Endothelial cell of umbilical vein (primary cell): ENCODE results near the gene OVOL3. TPM values are rescaled to one million over a fixed set of nuclear protein-coding genes. Genes with fewer than 3 reads are reported as not detected.

Experiments
- BruUV-seq: library from RNA; stranded (reverse); fragments of 400-500 nt; replicated peaks from 2 replicates; lab custom pipeline; 2021; lab: Mats Ljungman, UMichigan
- CTCF ChIA-PET: fragments of 300-600, 350-600 bp; sonication (Branson Sonifier 250); formaldehyde crosslinking; loops from one replicate; lab custom pipeline; 2021; ENCODE audit warnings: antibody characterized with exemption, inconsistent platforms; lab: Charles Lee
- POLR2A ChIA-PET: fragments of 300-600, 350-600 bp; sonication (Branson Sonifier 250); formaldehyde crosslinking; loops from one replicate; lab custom pipeline; 2021; ENCODE audit warnings: antibody characterized with exemption, inconsistent platforms; lab: Charles Lee
- DNase-seq: peaks from one replicate; pipeline ENCODE4 v3.0.0-alpha.2; 2011; ENCODE audit warnings: low read depth, low spot score
- FAIRE-seq: peaks from 2 replicates; lab custom pipeline; 2011; peaks lifted over from hg19 to GRCh38; lab: Jason Lieb, UNC
- H2AFZ ChIP-seq: 2 replicates; pipeline ENCODE4 v1.6.0; 2012; ENCODE audit warnings: low read depth, low read length, control low read depth, inconsistent platforms
- H3K27ac ChIP-seq: 2 replicates; pipeline ENCODE4 v1.5.1; 2011; ENCODE audit warnings: low read depth, mild to moderate bottlenecking, control low read depth, low read length, moderate library complexity; ENCODE audit not compliant: insufficient read depth
- H3K27me3 ChIP-seq, 2 experiments: 2 replicates each; pipeline versions ENCODE4 v1.6.0 to v1.6.1; 2011; ENCODE audit warnings: low read length in 2 of 2, mixed read lengths in 1 of 2; ENCODE audit not compliant: control insufficient read depth in 2 of 2, insufficient read depth in 2 of 2
- H3K36me3 ChIP-seq, 2 experiments: 2 replicates in 1 of 2; 3 replicates in 1 of 2; pipeline ENCODE4 v1.5.1; 2011; ENCODE audit warnings: low read length in 2 of 2, mild to moderate bottlenecking in 1 of 2, moderate library complexity in 1 of 2; ENCODE audit not compliant: control insufficient read depth in 2 of 2, insufficient read depth in 2 of 2; ENCODE audit errors: extremely low read depth in 1 of 2
- H3K4me1 ChIP-seq: 3 replicates; pipeline ENCODE4 v1.5.1; 2011; ENCODE audit warnings: mild to moderate bottlenecking, low read length; ENCODE audit not compliant: control insufficient read depth, insufficient read depth; ENCODE audit errors: extremely low read depth
- H3K4me2 ChIP-seq: 2 replicates; pipeline ENCODE4 v1.6.1; 2011; ENCODE audit warnings: low read length, control low read depth, mixed read lengths; ENCODE audit not compliant: insufficient read depth
- H3K4me3 ChIP-seq, 3 experiments: fragments of 200-600 bp in 1 of 3; sonication (generic), shearing (Covaris generic) in 1 of 3; replicated peaks in 1 of 3; 2 replicates each; pipeline ENCODE4 v1.5.1; 2011 to 2016; ENCODE audit warnings: control low read depth in 3 of 3, low read length in 3 of 3, mild to moderate bottlenecking in 2 of 3, inconsistent platforms in 1 of 3, low read depth in 1 of 3, moderate library complexity in 1 of 3; ENCODE audit not compliant: insufficient read depth in 1 of 3
- H3K79me2 ChIP-seq: 2 replicates; pipeline ENCODE4 v1.6.0; 2012; ENCODE audit warnings: low read length, inconsistent platforms; ENCODE audit not compliant: control insufficient read depth, insufficient read depth
- H3K9ac ChIP-seq: replicated peaks from 2 replicates; pipeline ENCODE3; 2011; ENCODE audit warnings: low read length, control low read depth; ENCODE audit not compliant: insufficient read depth; ENCODE audit errors: extremely low read depth
- H3K9me1 ChIP-seq: replicated peaks from 3 replicates; pipeline ENCODE4 v1.6.0; 2011; ENCODE audit warnings: mild to moderate bottlenecking, low read length; ENCODE audit not compliant: control insufficient read depth, insufficient read depth; ENCODE audit errors: extremely low read depth
- H3K9me3 ChIP-seq: replicated peaks from 2 replicates; pipeline ENCODE4 v1.5.1; 2012; ENCODE audit warnings: low read length, inconsistent platforms; ENCODE audit not compliant: control insufficient read depth, insufficient read depth
- H4K20me1 ChIP-seq: replicated peaks from 2 replicates; pipeline ENCODE3; 2011; ENCODE audit warnings: mild to moderate bottlenecking, low read length; ENCODE audit not compliant: control insufficient read depth, insufficient read depth; ENCODE audit errors: extremely low read depth
- EZH2 ChIP-seq: IDR thresholded peaks from 2 replicates; pipeline ENCODE4 v1.6.1; 2012; ENCODE audit warnings: borderline replicate concordance, low read depth, mild to moderate bottlenecking, moderate library complexity, low read length, inconsistent platforms; ENCODE audit not compliant: severe bottlenecking
- FOS ChIP-seq: IDR thresholded peaks from 2 replicates; pipeline ENCODE4 v1.6.1; 2011; ENCODE audit warnings: mild to moderate bottlenecking, low read length, moderate library complexity, borderline replicate concordance; ENCODE audit not compliant: insufficient read depth
- GATA2 ChIP-seq: IDR thresholded peaks from 2 replicates; pipeline ENCODE4 v1.7.0; 2011; ENCODE audit warnings: low read depth, mild to moderate bottlenecking, moderate library complexity, mixed read lengths, low read length; ENCODE audit not compliant: insufficient read length, insufficient read depth
- JUN ChIP-seq: IDR thresholded peaks from 2 replicates; pipeline ENCODE4 v1.6.1; 2011; ENCODE audit warnings: borderline replicate concordance, low read depth; ENCODE audit not compliant: insufficient read length, insufficient read depth
- MYC ChIP-seq: IDR thresholded peaks from one replicate; pipeline ENCODE4 v1.6.1; 2011; ENCODE audit warnings: mild to moderate bottlenecking, low read depth, low read length
- POLR2A ChIP-seq: IDR thresholded peaks from 2 replicates; pipeline ENCODE4 v1.6.1; 2012; ENCODE audit warnings: low read depth, mild to moderate bottlenecking, control low read depth, low read length
- POLR2AphosphoS5 ChIP-seq: IDR thresholded peaks from 2 replicates; pipeline ENCODE4 v1.6.1; 2012; ENCODE audit warnings: low read depth, mild to moderate bottlenecking, control low read depth, low read length, moderate library complexity; ENCODE audit not compliant: insufficient read depth
- dilution Hi-C: fragments of 300-500 bp; cut with MboI; formaldehyde crosslinking; loops from one replicate; pipeline ENCODE4 v1.15.0; 2019; ENCODE audit warnings: low sequenced_read_pairs; ENCODE audit not compliant: extremely low pct_ligation_motif_present
- intact Hi-C: fragments of 100-400 bp; cut with micrococcal nuclease; formaldehyde crosslinking; loops from one replicate; pipeline ENCODE4 v1.10.0; 2022
- polyA plus RNA-seq, 4 experiments: library from polyadenylated mRNA; depleted of rRNA in 3 of 4; stranded (reverse) in 3 of 4; unstranded in 1 of 4; fragments of >200 nt; gene quantifications; 2 replicates each; pipeline versions ENCODE4 v1.2.1 to v1.2.3, GENCODE V29; 2011 to 2012; ENCODE audit warnings: missing spikeins in 1 of 4
- total RNA-seq: library from RNA; stranded (reverse); gene quantifications from 2 replicates; pipeline ENCODE4 v1.2.3, GENCODE V29; 2021
- TF ChIP-seq, protein P1 (sequence below), 2 donors: IDR thresholded peaks; 1 replicate in 1 of 2; 2 replicates in 1 of 2; pipeline ENCODE4 v1.5.1; 2011; ENCODE audit warnings: low read length in 2 of 2, mild to moderate bottlenecking in 2 of 2, moderate library complexity in 2 of 2, control low read depth in 1 of 2, inconsistent platforms in 1 of 2, low read depth in 1 of 2; ENCODE audit not compliant: insufficient read depth in 1 of 2; ENCODE audit errors: extremely low read depth in 1 of 2
- TF ChIP-seq, protein P2 (sequence below): IDR thresholded peaks from 2 replicates; pipeline ENCODE4 v1.6.1; 2011; ENCODE audit not compliant: insufficient read depth, insufficient read length

OVOL3 gene
- total and polyA plus RNA-seq, 2 donors (not counting 3 experiments of a cell fraction or from before 2014, with no cell fraction given), result not detected

DNA sequence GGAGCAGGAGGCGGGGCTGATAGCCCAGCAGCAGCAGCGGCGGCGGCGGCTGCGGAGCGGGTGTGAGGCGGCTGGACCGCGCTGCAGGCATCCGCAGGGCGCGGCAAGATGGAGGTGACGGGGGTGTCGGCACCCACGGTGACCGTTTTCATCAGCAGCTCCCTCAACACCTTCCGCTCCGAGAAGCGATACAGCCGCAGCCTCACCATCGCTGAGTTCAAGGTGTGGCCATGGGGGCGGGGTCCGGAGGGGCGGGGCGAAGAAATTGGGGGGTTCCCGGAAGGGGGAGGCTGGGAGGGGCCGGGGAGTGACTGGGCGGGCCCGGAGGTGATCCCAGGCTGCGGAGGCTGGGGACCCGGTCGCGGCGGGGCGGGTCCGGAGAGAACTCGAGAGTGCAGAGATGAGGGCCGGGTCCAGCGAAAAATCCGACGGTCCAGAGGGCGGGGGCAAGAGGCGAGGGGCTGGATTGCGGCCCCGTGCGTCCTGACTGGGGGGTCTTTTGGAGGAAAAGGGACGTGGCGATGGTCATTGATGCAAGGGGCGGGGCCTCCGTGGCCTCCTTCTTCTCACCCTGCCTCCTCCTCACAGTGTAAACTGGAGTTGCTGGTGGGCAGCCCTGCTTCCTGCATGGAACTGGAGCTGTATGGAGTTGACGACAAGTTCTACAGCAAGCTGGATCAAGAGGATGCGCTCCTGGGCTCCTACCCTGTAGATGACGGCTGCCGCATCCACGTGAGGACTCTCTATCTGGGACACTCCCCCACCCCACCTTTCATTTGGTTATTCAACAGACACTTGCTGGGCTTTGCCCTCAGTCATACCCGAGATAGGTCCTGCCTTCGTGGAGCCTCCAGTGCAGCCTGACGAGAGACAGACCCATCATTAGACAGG lies 4.8 kb downstream of the OVOL3 start, which contains the start of gene TBCB:
Gene TBCB (plus strand): TSS at position 16 of the 891 bp plus-strand sequence. CDS start 93 bp downstream, at position 109.
- H3K36me3 ChIP-seq, result peaks cover 0 to 14% of the 10 kb centered on the region in 2 experiments

More for the DNA sequence above, 4.8 kb downstream of the OVOL3 start, which contains the start of gene TBCB:
- H3K9me3 ChIP-seq, result no peaks in the 10 kb centered on the region
- H3K27ac ChIP-seq, result peak within 1 kb of the TSS; percentile 68
- H3K79me2 ChIP-seq, result peaks cover 15% of the 10 kb centered on the region
- ChIA-PET CTCF (interaction anchor here (0.7 to 3.6 kb wide), 6 partner anchors 12 to 60 kb away, joined by 4 to 32 read pairs (median 5); no protein-coding TSS in a partner anchor), POLR2A (interaction anchor here (1.0 kb wide), 2 partner anchors 12 to 54 kb away, joined by 5 to 6 read pairs; no protein-coding TSS in a partner anchor)
- H3K27me3 ChIP-seq, result no peaks in the 10 kb centered on the region
- H3K9ac ChIP-seq, result peak within 1 kb of the TSS; percentile 71
- no peaks in the 10 kb centered on the region for H4K20me1 ChIP-seq
- no TSS peak for BruUV-seq
- dilution Hi-C loops, result no loop called here
- DNase-seq (peak; percentile 21), FAIRE-seq (peak; percentile 79)
- H3K4me2 ChIP-seq, result peak within 1 kb of the TSS; percentile 68
- H3K4me3 ChIP-seq, result peak within 1 kb of the TSS; percentile 68 to 81 (median 79)
- H3K9me1 ChIP-seq, result no peaks in the 10 kb centered on the region
- peaks cover 15% of the 10 kb centered on the region for H3K4me1 ChIP-seq
- TF ChIP-seq POLR2AphosphoS5 (no peak), JUN (no peak), POLR2A (peak; percentile 53), FOS (no peak), MYC (peak; percentile 29), EZH2 (no peak), GATA2 (no peak)
- TF ChIP-seq, protein P1, sequence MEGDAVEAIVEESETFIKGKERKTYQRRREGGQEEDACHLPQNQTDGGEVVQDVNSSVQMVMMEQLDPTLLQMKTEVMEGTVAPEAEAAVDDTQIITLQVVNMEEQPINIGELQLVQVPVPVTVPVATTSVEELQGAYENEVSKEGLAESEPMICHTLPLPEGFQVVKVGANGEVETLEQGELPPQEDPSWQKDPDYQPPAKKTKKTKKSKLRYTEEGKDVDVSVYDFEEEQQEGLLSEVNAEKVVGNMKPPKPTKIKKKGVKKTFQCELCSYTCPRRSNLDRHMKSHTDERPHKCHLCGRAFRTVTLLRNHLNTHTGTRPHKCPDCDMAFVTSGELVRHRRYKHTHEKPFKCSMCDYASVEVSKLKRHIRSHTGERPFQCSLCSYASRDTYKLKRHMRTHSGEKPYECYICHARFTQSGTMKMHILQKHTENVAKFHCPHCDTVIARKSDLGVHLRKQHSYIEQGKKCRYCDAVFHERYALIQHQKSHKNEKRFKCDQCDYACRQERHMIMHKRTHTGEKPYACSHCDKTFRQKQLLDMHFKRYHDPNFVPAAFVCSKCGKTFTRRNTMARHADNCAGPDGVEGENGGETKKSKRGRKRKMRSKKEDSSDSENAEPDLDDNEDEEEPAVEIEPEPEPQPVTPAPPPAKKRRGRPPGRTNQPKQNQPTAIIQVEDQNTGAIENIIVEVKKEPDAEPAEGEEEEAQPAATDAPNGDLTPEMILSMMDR (IDR thresholded peaks at IDR 0.05; ENCODE audit: extremely low read depth in 1 of 2, insufficient read depth in 1 of 2, low read depth in 1 of 2, low read length in 2 of 2), result no peak
- TF ChIP-seq, protein P2, sequence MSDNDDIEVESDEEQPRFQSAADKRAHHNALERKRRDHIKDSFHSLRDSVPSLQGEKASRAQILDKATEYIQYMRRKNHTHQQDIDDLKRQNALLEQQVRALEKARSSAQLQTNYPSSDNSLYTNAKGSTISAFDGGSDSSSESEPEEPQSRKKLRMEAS, result no peak
- intact Hi-C loops, result loop anchor here (1.0 kb wide), 8 partner anchors 12 to 184 kb away; partner anchors contain the start of genes ALKBH6, CAPNS1, THAP8 and WDR62
- peak within 1 kb of the TSS; percentile 86 for H2AFZ ChIP-seq
